Stimulated activated memory B cell treated with anti-CD40 and anti-IgM and Interleukin-4, amounts not matched to agents 10 μg/mL and 1 μg/mL and 100 μg/mL, for 72 hours (primary cell): ENCODE results near the gene LRRC4C.
A peak's percentile ranks its signal among the peaks of the same experiment; 100 is the strongest.

ENCODE experiments used
- ATAC-seq: fragments of 150-1000 bp; cut with Tn5 transposase; 2 replicates; pipeline ENCODE4 v1.10.0; 2021
- H3K27ac Mint-ChIP-seq: one replicate; pipeline ENCODE4 v1.8.0; 2022; ENCODE audit warnings: mild to moderate bottlenecking, mixed read lengths
- H3K27me3 Mint-ChIP-seq: one replicate; pipeline ENCODE4 v1.8.0; 2022; ENCODE audit warnings: mixed read lengths
- H3K36me3 Mint-ChIP-seq: one replicate; pipeline ENCODE4 v1.8.0; 2022; ENCODE audit warnings: mixed read lengths
- H3K4me1 Mint-ChIP-seq: one replicate; pipeline ENCODE4 v1.8.0; 2022; ENCODE audit warnings: mixed read lengths
- H3K4me3 Mint-ChIP-seq: one replicate; pipeline ENCODE4 v1.8.0; 2022; ENCODE audit warnings: mild to moderate bottlenecking, moderate library complexity, mixed read lengths
- H3K9me3 Mint-ChIP-seq: one replicate; pipeline ENCODE4 v1.8.0; 2022; ENCODE audit warnings: mixed read lengths

Gene LRRC4C

DNA sequence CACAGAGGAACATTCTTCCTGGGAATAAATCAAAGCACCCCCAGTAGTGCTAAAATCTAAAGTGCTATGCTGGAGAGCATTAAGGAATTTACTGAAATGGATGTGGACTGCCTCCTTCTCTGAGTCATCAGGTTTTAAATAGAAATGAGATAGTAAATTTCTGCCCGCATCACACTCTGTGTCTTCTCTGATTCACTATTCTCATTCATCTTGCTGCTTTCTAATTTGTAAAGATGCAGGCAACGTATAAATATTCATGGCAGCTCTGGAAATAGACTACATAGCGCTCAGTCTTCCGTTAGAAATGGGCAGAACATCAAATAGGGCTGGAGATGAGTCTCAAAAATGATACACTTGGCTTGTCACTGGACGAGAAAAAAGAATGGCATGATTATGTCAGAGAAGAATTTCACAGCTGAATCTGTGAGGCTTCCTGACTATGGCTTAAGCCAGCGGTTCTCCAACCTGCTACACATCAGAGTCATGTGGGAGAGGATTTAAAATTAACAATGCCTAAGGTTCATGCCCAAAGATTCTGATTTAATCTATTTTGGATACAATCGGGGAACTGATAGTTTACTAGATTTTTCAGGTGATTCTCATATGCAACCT is 178.2 kb downstream of the LRRC4C start:
- H3K4me3 Mint-ChIP-seq: no peak overlapping the region
- H3K27me3 Mint-ChIP-seq: no peaks in the 10 kb centered on the region
- no peak overlapping the region for H3K27ac Mint-ChIP-seq
- ATAC-seq: no peak
- no peaks in the 10 kb centered on the region for H3K36me3 Mint-ChIP-seq
- no peaks in the 10 kb centered on the region for H3K4me1 Mint-ChIP-seq
- peaks cover 3% of the 10 kb centered on the region for H3K9me3 Mint-ChIP-seq

DNA sequence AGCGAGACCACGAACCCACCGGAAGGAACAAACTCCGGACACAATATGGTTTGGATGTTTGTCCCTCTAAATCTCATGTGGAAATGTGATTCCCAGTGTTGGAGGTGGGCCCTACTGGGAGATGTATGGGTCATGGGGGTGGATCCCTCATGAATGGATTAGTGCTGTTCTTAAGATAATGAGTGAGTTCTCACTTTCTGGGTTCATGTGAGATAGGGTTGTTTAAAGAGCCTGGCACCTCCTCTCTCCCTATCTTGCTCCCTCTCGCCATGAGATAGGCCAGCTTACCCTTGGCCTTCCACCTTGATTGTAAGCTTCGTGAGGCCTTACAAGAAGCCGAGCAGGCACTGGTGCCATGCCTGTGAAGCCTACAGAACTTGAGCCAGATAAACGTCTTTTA is 184.6 kb downstream of the LRRC4C start:
- Mint-ChIP-seq H3K4me1 (no peaks in the 10 kb centered on the region), H3K27me3 (no peaks in the 10 kb centered on the region), H3K27ac (no peak overlapping the region), H3K4me3 (no peak overlapping the region), H3K9me3 (peaks cover 6% of the 10 kb centered on the region), H3K36me3 (no peaks in the 10 kb centered on the region)
- no peak for ATAC-seq

DNA sequence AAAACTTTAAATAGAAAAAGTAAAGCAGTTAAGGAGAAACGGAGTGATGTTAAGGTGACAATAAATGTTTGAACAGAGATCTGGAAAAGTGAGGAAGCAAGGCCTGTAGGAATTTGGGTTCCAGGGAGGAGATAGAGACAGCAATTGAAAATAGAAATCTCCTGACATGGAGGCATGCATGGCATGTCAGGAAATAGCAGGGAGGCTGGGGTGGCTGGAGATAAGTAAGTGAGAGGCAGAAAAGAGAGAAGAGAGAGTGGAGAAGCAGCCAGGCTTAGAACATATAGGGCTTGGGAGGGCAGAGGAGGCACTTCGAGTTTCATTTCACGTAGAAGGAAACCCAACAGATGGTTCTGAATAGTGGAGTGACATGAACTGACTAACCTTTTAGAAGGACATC is 185.5 kb downstream of the LRRC4C start:
- no peaks in the 10 kb centered on the region for H3K4me1 Mint-ChIP-seq
- H3K4me3 Mint-ChIP-seq: no peak overlapping the region
- peaks cover 6% of the 10 kb centered on the region for H3K9me3 Mint-ChIP-seq
- no peaks in the 10 kb centered on the region for H3K36me3 Mint-ChIP-seq
- ATAC-seq: no peak
- H3K27me3 Mint-ChIP-seq: no peaks in the 10 kb centered on the region
- H3K27ac Mint-ChIP-seq: no peak overlapping the region

DNA sequence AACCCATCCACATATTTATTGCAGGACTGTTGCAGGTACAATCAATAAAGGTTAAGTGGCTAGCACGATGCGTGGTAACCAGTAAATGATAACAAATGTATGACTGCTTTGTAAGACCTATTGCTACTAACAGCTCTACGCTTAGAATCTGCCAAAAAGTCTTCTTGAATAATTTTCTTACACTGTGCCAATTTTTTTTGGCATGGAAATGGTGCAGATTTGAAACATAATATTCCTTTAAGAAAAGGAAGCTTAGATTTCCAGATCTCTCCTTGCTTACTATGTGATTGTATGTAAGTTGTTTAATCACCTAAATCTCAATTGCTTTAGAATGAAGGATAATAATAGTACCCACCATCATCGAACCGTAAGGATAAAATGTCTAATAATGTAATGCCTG is 192.0 kb downstream of the LRRC4C start:
- Mint-ChIP-seq H3K4me1 (no peaks in the 10 kb centered on the region), H3K27me3 (no peaks in the 10 kb centered on the region), H3K4me3 (no peak overlapping the region), H3K27ac (no peak overlapping the region), H3K36me3 (no peaks in the 10 kb centered on the region), H3K9me3 (peaks cover 2% of the 10 kb centered on the region)
- no peak for ATAC-seq

DNA sequence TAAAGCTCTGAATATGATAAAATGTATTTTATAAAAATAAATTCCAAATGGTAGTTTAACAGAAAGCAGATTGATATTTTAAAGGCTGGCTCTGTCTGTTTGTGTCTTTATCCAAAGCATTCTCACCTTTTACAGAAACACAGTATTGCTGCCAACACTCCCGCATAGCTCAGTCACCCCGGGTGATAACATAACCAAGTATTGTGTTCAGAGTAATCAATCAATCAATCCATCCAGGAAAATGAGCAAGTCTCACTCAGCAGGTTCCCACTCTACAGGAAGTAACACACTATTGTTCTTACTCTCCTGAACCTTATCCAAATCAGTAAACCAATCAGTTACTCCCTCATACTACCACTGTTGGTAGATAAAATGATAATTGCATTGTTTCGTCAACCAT is 203.4 kb downstream of the LRRC4C start:
- H3K4me1 Mint-ChIP-seq: no peaks in the 10 kb centered on the region

DNA sequence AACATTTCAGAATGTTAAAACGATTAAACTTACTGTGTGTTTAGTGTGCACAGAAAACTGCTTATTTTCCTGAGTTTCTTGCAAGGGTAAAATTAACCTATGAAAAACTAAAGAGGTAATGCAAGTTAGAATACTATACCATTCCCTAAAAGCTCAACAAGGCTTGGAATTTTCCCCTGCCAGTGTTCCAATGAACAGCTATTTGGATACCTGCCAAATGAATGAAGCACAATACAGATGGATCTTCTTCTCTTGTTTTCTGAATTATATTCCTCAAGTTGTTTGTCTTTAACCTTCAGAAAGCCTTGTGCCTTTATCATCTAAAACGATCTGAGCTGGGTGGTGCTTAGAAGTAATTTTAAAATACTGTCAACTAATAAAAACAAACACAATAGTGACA is 204.5 kb downstream of the LRRC4C start:
- H3K27ac Mint-ChIP-seq: no peak overlapping the region
- H3K9me3 Mint-ChIP-seq: peaks cover 4% of the 10 kb centered on the region

More for the DNA sequence above, 203.4 kb downstream of the LRRC4C start:
- no peak overlapping the region for H3K4me3 Mint-ChIP-seq
- H3K27ac Mint-ChIP-seq: no peak overlapping the region
- no peak for ATAC-seq
- no peaks in the 10 kb centered on the region for H3K27me3 Mint-ChIP-seq
- no peaks in the 10 kb centered on the region for H3K36me3 Mint-ChIP-seq
- peaks cover 4% of the 10 kb centered on the region for H3K9me3 Mint-ChIP-seq

DNA sequence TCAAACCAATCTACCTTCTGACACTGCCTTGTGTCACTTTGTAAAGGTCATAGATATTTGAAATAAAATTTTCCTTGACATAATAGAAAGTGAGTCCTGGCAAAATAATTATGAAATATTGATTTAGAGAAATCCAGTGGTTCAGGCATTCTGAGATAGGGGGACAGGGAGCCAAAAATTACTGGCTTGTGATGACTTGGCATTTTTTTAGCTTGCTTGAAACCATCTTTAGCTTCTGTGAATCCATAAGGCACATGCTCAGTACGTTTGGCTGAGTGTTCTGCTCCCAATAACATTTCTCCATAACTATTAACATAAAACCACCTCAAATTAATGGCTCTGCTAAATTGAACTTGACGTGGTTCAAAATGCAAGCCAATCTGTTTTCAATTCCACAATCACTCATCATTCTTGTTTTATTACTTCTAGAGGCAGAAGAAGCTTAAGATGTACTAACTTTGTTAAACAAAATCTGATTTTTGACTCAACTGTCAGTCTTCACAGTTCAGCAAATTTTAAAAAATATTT is 209.0 kb downstream of the LRRC4C start:
- H3K27ac Mint-ChIP-seq: no peak overlapping the region
- no peaks in the 10 kb centered on the region for H3K4me1 Mint-ChIP-seq
- H3K36me3 Mint-ChIP-seq: no peaks in the 10 kb centered on the region
- H3K27me3 Mint-ChIP-seq: no peaks in the 10 kb centered on the region
- no peak overlapping the region for H3K4me3 Mint-ChIP-seq
- ATAC-seq: no peak
- peaks cover 8% of the 10 kb centered on the region for H3K9me3 Mint-ChIP-seq

More for the DNA sequence above, 204.5 kb downstream of the LRRC4C start:
- Mint-ChIP-seq H3K36me3 (no peaks in the 10 kb centered on the region), H3K4me1 (no peaks in the 10 kb centered on the region), H3K27me3 (no peaks in the 10 kb centered on the region), H3K4me3 (no peak overlapping the region)
- ATAC-seq: no peak

DNA sequence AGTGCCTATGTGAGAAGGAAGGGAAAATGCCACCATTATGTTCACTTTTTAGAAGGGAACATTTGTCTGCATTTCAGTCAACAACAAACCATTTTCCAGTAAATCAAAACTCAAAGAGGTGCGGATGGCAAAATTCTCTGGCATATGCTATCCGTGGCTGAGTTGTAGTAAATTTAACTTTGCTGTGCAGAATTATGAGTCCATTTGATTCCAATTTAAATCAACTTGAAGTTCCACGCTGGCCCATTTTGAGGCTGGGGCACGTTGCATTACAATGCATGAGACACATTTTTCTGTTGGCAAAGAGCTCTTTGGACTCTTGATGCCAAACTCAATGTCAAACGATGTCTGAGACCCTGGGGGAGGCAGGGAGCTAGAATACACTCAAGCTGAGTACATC is 211.8 kb downstream of the LRRC4C start:
- Mint-ChIP-seq H3K4me3 (no peak overlapping the region), H3K9me3 (peaks cover 14% of the 10 kb centered on the region), H3K27ac (no peak overlapping the region), H3K27me3 (no peaks in the 10 kb centered on the region), H3K4me1 (no peaks in the 10 kb centered on the region), H3K36me3 (no peaks in the 10 kb centered on the region)
- no peak for ATAC-seq

DNA sequence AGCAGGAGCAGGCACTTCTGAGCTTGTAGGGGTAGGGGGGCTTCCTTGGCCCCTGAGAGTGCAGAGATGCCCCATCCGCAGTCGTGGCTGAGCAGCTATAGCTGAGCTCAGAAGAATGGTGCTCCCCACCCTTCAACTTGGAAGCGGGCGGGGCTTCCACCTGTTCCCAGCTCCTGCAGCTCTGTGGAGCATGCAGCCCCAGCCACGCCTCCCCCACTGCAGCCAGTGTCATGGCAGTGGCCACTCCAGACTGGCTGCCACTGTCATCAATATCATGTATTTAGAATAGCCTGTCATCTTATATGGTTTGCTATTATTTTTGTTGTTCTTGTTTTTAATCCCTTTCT is 213.1 kb downstream of the LRRC4C start:
- Mint-ChIP-seq H3K9me3 (peaks cover 13% of the 10 kb centered on the region), H3K27me3 (no peaks in the 10 kb centered on the region), H3K36me3 (no peaks in the 10 kb centered on the region), H3K4me1 (no peaks in the 10 kb centered on the region), H3K4me3 (no peak overlapping the region), H3K27ac (no peak overlapping the region)
- no peak for ATAC-seq

DNA sequence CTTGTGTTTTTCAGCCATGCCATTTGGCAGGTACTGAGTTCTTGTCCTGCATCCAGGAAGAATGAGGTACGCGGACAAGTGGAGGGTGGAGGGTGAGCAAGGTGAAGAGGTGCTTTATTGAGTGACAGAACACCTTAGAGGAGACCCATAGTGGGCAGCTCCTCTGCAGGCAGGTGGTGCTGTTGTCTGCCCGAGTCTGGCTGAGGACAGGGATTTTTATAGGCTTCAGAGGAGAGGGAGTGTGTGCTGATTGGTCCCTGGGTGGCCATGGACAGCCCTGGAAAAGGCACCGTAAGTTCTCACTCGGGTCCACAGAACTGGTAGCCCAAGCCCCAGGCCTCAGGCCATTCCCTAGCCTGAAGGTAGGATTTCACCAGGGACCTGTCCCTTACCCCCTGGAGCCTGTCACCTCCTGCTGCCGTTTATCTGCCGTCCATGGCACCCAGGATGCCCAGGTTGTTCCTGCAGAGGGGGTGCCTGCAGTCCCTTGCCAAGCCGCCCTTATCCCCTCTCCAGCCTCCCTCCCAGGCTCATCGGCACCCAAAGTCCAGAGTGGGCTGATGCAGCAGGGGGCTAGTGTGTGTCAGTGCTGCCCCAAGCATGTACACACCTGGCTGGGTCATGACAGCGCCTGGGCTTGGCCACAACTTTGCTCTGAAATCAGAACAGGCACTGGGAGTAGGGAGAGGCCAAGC is 213.6 kb downstream of the LRRC4C start:
- Mint-ChIP-seq H3K36me3 (no peaks in the 10 kb centered on the region), H3K9me3 (peaks cover 10% of the 10 kb centered on the region), H3K4me1 (no peaks in the 10 kb centered on the region), H3K27me3 (no peaks in the 10 kb centered on the region), H3K4me3 (no peak overlapping the region), H3K27ac (no peak overlapping the region)
- ATAC-seq: peak; percentile 39

DNA sequence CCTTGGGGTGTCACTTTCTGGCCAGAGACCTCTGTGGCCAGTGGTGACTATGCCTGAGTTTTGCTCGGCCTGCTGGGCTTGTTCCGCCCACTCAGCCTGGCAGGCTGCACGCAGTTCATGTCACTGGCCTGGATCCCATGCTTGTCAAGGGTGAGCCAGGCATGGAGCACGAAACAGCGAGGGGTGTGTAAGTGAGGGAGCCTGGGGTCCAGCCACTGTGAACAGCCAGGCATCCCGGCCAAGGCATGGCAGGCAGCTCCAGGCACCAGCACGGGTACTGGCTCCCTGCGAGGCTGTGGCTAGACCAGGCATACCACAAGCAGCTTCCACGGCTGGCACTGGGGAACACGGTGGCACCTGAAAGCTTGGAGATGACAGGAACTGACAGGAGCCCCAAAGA is 214.3 kb downstream of the LRRC4C start:
- no peak overlapping the region for H3K4me3 Mint-ChIP-seq
- H3K9me3 Mint-ChIP-seq: peaks cover 10% of the 10 kb centered on the region
- H3K36me3 Mint-ChIP-seq: no peaks in the 10 kb centered on the region
- no peaks in the 10 kb centered on the region for H3K4me1 Mint-ChIP-seq
- no peaks in the 10 kb centered on the region for H3K27me3 Mint-ChIP-seq
- no peak overlapping the region for H3K27ac Mint-ChIP-seq
- peak; percentile 28 for ATAC-seq

DNA sequence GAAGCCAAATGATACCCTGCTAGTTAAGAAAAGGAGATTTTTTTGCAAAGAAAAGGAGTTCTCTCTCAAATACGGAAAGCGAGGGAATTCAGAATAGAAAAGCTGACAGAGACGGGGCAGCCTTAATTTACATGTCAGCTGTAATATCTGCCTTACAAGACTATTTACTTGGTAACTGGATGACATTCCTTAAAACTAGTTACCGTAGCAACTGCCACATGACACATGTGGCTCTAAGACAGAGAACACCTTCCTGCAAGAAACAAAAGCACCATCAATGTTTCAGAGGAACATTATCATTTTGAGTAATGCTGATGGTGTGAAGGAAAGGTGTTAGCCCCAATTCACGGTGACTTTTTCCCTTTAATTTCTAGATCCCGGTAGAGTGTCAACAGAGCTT is 222.1 kb downstream of the LRRC4C start:
- H3K4me3 Mint-ChIP-seq: no peak overlapping the region
- no peaks in the 10 kb centered on the region for H3K4me1 Mint-ChIP-seq
- no peak for ATAC-seq

DNA sequence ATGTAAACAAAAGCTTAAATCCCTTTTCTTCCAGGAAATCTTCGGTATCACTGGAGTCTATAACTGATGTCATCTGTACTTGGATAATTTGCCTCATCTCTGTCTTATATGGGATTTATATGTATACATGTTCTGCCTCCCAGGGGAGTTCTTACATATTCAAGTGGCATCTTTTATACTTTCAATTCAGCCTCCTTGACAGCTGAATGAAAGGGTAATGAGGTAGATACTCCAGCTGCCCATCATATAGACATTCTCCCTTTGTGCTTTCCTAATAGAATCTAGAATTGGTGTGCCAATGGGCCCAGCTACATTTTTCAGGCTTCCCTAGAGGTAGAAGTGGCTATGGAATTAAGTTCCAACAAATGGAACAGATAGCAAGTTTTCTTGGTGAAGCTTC is 223.8 kb downstream of the LRRC4C start:
- no peak for ATAC-seq
- Mint-ChIP-seq H3K4me1 (no peaks in the 10 kb centered on the region), H3K27me3 (no peaks in the 10 kb centered on the region), H3K9me3 (no peaks in the 10 kb centered on the region), H3K4me3 (no peak overlapping the region), H3K36me3 (no peaks in the 10 kb centered on the region), H3K27ac (no peak overlapping the region)

More for the DNA sequence above, 222.1 kb downstream of the LRRC4C start:
- Mint-ChIP-seq H3K36me3 (no peaks in the 10 kb centered on the region), H3K27me3 (no peaks in the 10 kb centered on the region), H3K9me3 (no peaks in the 10 kb centered on the region), H3K27ac (no peak overlapping the region)

DNA sequence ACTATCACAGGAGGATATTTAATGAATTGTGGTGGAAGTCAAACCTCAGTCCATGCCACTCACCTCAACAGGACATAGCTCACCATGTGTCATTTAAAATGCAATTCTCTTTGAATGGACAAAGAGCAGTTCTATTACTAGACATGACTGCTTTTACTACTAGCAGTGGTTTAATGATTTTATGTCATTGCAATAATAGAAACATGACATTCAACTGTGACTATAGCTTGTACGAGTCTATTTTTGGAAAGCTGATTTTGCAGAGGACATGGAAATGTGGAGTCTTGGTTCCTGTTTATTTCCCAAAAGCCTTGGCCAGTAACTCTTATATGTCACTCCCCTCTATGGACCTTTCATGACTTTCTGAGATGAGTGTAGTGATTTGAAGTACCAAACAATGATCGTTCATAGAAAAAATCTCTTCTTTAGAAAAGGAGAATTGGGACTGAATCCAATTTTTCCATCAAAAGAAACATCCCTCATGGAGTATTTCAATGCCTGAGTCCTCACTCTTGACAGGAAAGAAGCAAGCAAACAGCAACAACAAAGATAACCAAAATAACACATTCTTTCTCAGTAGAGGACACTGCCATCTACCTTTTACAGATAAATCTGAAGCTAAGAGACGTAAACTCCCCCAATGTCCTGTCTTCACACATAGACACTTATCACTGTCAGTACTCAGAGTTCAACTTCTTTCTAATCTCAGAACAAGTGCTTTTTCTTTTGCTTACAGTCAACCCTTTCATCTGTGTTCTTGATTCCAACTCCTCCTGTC is 233.4 kb downstream of the LRRC4C start:
- no peaks in the 10 kb centered on the region for H3K36me3 Mint-ChIP-seq
- no peaks in the 10 kb centered on the region for H3K4me1 Mint-ChIP-seq
- no peak overlapping the region for H3K27ac Mint-ChIP-seq
- no peak overlapping the region for H3K4me3 Mint-ChIP-seq
- ATAC-seq: no peak
- no peaks in the 10 kb centered on the region for H3K27me3 Mint-ChIP-seq
- H3K9me3 Mint-ChIP-seq: peaks cover 6% of the 10 kb centered on the region

DNA sequence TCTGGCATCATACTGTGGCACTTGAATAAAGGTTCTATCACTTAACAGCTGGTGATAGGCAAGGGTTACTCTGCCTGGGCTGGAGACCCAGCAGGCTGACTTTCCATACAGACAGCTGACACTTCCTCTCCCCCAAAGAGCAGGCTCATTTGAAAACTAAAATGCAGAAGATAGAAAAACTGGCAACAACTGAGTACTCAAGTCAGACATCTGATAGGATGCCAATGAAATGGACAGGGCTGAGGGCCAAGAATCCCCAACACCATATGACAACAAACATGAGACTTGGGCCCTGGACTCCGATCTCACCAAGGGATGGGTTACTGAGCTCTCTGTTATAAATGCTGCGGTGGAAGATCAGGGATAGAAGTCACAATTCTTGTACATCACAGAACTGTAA is 237.2 kb downstream of the LRRC4C start:
- no peak overlapping the region for H3K27ac Mint-ChIP-seq
- ATAC-seq: no peak
- H3K27me3 Mint-ChIP-seq: no peaks in the 10 kb centered on the region
- no peaks in the 10 kb centered on the region for H3K4me1 Mint-ChIP-seq
- H3K36me3 Mint-ChIP-seq: no peaks in the 10 kb centered on the region
- no peak overlapping the region for H3K4me3 Mint-ChIP-seq
- peaks cover 6% of the 10 kb centered on the region for H3K9me3 Mint-ChIP-seq

DNA sequence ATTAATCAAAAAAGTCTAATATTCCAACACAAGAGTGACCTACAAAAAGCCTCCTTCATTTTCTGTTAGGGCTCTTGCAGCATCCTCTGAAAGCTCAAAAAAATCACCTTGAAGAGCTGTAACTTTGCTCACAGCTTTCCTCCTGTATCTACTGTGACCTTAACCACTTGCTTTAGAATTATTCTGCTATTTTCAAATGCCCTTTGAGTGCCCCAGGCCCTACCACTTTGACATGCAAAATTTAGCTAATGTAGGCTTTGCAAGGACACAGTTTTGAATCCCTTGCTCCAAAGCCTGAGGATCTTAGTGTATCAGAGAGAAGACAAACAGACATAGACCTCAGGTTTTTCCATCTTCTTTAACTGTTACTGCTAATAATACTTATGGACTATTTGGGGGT is 253.1 kb downstream of the LRRC4C start:
- Mint-ChIP-seq H3K27me3 (no peaks in the 10 kb centered on the region), H3K36me3 (no peaks in the 10 kb centered on the region), H3K9me3 (peaks cover 5% of the 10 kb centered on the region), H3K4me3 (no peak overlapping the region), H3K4me1 (no peaks in the 10 kb centered on the region), H3K27ac (no peak overlapping the region)
- no peak for ATAC-seq
